ENCODE data around the gene GPD2.

- no peak for TF ChIP-seq CTCF (IDR thresholded peaks at IDR 0.05; ENCODE audit: borderline replicate concordance, extremely low read depth, low read length, poor library complexity, severe bottlenecking)
- no peak for TF ChIP-seq EZH2 (IDR thresholded peaks at IDR 0.05; ENCODE audit: borderline replicate concordance, low read depth, low read length, severe bottlenecking)
Observed at GRCh38 chr2:156464106-156464505, 27.9 kb downstream of the GPD2 start.

Measured in DND-41 (cell line).